HG02970 (cell line): Measurements from ENCODE around the gene ROR2.

ENCODE experiments used
- ATAC-seq: cut with Tn5 transposase; IDR thresholded peaks from one replicate; pipeline ENCODE4 v1.9.1; 2021; ENCODE audit warnings: mild to moderate bottlenecking, moderate library complexity, moderate number of reproducible peaks; ENCODE audit not compliant: unreplicated experiment, low FRiP score

ROR2 gene

DNA sequence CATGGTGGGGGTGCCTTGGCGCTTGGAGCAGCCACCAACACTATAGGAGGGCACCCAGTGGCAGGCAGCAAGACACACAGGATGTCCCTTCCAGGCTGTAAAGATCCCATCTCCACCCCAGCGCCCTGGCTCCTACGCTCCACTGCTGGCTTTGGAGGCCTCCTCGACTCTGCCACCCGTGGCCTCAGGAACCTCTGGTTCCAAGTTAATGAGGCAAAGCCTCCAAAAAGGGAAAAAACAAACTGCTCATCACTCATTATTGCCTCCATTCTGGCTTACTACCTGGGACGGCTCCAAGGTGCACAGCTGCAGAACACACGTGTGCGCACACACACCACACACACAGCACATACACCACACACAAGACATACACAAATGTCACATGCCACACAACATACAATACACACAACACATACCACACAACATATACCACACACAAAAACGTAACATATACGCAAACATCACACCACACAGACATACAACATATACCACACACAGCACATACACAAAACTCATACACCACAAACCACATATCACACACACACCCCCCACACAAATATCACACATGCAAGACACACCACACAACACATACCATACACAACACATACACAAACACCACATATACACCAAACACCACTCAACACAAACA, 45.3 kb downstream of the ROR2 start:
- no peak for ATAC-seq

DNA sequence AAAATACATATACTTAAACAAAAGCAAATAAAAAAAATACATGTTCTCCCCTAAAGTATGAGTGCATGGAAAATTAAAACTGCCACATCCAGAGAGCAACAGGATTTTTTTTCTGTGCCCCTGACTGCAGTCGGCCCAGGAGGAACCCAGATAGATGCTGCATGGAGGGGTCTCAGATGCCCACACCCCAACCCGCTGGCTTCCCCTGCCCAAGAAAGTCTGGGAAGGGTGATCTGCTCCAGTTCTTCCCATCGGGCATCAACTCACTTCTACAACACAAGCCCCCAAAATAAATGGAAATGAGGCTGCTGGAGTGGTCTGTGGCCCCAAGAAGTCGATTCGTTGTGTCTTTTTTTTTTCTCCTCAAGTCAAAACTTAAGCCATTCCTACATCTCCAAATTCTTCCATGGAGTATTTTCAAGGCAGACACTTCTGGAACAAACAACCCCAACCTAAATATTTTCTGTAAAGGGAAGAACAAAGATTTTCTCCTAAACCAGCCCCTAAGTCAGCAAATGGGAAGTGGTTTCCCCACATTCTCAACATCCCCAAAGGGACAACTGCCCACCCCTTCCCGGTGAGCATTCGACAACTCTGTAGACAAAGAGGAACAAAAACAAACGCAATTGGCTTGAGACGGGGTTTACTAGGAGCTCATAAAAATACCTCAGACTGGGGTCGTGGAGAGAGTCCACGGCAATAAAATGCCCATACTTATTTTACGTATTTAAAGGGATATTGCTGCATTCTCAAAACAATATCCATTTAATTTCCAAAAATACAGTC, 46.7 kb downstream of the ROR2 start:
- ATAC-seq: no peak

DNA sequence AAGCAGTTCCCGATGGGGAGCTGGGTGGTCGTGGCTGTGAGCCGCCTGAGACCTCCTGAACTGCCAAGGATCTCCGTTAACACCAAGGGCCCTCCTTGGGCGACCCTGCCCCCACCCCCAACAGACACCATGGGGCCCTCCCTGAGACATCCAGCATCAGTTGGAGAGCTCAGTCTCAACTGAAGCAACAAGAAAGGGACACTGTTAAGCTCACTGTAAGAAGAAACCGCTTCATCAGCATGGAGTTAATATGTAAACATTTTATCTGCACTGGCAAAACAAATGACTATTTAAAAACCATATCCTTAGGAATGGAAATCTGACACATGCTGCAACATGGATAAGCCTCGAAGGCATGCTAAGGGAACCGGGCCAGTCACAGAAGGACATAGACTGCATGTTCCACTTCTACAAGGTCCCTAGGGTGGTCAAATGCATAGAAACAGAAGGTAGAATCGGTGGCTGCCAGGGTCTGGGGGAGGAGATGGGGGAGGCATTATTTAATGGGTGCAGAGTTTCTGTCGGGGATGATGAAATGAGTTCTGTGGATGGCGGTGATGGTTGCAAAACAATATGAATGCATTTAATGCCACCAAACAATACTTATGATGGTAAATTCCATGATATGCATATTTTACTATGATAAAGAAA, 47.4 kb downstream of the ROR2 start:
- ATAC-seq: no peak

DNA sequence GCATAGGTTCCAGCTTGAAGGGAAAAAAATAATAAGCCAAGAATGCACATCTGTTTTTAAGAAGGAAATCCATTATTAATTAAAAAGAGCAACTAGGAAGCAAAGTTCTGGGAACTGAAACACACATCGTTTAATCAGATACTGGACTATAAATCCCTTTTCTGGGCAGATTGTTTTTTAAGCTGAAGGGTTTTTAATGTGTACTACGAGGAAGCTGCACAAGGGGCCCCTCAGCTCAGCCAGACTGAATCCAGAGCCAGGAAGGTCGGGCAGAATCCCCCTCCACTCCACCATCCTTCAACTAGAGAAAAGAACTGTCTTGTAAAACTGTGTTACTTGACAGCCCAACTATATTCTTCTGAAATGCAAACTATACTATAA, 49.2 kb downstream of the ROR2 start:
- ATAC-seq: no peak

DNA sequence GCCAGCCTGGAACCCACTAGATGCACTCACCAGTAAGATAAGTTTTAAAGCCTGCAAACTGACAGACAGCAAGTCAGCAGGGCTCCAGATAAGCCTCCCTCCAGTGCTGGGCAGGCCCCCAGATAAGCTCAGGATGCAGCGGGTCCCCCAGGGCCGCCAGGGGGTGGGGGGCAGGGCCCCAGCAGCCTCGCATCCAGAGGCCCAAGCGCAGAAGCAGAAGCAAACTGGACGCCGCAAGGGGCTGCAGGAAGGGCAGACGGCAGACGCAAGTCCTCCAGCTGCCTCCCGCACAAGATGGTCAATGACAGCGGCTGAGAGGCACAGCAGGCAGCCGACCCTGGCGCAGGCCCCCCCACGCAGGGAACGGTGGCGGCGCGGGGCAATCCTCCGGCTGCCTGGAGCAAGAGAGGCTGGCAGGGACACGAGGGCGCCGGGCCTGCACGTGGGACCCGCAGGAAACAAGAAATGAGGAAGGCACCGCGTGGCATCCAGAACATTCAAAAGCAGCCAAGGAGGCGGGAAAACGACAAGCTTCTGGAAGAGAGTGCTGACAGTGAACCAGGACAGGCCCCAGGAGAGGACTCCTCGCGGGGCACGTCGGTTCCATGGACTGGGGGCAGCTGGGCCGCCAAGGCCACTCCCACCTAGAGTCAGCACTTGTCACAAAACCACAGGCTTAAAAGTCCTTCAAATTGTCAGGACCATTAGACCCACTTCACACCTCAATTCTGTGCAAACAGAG, 49.8 kb downstream of the ROR2 start:
- ATAC-seq: no peak

DNA sequence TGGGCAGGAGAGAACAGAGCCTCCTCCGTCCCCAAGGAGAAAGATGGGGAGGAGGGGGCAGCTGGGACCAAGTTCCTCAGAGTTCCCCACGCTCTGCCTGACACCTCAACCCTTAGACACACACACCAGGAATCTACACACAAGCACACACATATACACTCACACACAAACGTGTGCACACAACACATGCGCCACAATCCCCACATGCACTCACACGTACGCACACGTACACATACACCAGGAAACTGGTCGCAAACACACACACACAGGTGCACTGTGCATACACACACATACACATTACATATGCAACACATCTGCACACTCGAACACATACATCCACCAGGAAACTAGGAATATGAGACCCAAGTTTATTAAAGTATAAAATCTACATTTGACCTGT, 50.4 kb downstream of the ROR2 start:
- ATAC-seq: no peak

DNA sequence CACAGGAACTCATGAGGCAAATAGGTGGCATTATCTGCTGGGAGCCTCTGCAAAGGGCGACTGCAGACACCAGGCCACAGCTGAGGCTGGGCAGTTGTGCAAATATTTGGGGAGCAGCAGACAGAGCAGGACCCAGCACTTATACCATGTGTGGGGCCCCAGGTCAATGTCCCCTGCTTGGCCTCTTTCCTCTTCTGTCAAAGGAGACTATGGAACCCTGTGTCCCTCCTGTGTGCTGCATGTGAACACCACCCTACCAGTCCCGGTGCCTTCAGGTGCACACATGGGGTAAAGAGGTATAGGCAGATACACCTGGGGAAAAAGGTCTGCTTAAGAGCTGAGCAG, 50.8 kb downstream of the ROR2 start:
- no peak for ATAC-seq

DNA sequence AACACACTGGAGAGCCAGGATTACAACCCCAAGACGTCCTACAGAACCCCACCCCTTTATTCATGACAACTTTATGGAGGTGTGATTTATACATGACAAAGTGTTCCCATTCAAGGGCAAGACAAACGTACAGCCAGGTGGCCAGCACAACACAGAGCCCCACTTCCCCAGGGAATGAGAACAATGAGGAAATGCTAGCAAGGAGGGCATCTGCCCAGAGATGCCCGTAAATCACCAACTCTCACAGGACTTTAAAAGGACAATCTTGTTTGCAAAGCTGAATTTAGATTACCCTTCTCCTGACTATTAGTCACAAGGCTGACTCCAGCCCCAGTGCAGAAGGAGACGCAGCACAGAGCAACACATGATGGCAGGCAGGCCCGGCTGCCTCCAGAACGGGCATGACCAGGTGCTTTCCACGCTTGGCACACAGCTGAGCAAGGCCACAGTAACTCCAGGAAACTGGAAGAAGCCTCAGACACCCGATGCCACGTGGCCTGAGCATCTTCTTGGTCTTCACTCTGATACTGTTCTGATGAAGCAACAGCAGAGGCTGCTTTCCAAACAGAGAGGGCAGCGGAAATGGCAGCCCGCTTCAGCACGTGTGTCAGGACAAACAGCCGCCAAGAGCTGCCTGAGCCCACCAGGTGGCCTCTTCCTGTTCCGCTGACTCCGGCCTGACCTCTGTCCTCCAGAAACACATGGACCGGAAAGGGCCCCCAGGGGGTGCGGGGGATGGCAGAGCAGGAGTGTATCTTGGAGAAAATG, 51.4 kb downstream of the ROR2 start:
- ATAC-seq: no peak

DNA sequence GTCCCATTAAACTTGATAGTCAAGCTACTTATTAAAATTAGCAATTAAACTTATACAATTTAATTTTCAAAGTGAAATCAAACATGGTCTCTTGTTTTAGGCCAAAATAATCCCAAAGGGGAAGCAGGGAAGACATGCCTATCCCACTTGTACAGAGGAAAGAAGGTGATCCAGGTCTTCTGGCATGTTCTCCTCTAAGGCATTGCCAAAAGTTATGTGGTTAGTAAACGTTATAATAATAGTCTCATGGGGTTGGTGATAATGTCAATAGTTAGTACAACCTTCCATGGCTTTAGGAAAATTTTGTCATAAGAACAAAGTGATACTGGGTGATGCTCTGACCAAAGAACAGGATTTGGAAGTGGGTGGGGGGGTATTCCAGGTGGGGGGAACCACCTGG, 52.8 kb downstream of the ROR2 start:
- no peak for ATAC-seq

DNA sequence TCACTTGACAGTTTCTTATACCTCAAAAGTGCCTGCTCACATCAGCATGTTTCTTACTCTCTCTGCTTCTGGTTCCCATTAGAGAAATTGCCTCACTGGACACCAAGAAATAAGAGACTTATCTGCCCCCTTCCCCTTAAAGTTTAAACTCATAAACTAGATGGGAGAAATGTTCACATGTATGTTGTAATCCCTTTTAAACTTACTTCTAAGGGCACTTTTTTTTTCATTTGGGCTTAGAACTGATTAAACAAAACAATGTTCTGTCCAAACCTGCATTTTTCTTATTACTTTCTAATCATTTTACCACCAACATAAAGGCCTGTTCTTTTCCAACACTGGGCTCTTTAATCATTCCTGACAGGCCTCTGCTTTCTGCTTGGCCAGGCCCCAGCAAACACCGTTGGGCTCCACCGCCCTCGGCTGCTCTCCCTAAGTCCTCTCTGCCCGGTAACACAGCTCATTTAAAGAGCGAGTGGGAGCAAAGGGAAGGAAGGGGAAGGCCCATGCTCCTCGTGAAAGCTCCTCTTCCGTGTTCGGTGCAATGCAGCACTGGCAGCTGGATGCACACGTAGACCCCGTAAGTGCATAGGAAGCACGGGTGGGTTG, 53.4 kb downstream of the ROR2 start:
- no peak for ATAC-seq

DNA sequence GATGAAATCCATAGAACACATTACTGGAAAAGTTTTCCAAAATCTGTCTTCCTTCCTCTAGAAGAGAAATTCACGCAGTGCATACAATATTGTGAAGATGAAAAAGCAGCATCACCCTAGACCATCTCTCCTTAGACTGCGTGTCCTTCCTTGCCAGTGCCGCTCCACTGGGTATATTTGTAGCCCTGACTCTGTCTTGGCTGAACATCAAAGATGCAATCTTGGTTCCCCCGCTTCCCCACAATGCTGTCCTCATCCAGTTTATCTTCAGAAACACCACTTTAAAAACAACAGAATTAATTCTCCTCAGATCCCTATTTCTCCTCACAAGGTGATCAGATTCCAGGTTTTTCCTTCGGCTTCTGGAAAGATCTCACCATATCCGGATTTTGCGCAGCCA, 53.9 kb downstream of the ROR2 start:
- ATAC-seq: no peak

DNA sequence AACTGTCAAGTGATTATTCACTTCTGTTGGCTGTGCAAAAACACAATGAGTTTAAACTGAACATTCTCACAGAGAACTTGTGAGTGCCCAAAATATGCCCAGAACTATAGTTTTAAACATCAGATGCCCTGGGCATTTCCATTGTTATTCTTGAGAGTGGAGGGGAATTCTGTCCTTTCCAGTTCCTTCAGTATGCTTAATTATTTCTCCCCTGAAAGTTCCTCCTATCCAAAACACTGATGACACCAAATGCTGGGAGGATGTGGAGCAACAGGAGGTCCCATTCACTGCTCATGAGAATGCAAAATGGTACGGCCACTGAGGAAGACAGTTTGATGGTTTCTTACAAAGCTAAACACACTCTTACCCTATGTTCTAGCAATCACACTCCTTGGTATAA, 55.5 kb downstream of the ROR2 start:
- no peak for ATAC-seq

DNA sequence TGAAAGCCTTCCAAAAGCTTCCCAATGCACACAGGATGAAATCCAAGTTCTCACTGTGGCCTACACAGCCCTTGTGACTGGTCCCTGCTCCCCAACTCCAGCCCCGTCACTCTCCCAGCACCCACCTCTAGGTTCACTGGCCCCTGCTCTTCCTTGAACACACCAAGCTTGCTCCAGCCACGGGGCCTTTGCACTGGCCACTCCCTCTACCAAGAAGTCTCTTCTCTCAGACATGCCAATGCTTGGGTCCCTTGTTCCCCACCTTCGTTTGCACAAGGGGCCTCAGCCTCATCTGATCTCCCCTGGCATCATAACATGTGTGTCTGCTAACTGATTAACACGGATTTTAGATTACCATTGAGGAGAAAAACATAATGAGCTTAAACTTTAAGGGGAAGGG, 56.0 kb downstream of the ROR2 start:
- ATAC-seq: no peak

DNA sequence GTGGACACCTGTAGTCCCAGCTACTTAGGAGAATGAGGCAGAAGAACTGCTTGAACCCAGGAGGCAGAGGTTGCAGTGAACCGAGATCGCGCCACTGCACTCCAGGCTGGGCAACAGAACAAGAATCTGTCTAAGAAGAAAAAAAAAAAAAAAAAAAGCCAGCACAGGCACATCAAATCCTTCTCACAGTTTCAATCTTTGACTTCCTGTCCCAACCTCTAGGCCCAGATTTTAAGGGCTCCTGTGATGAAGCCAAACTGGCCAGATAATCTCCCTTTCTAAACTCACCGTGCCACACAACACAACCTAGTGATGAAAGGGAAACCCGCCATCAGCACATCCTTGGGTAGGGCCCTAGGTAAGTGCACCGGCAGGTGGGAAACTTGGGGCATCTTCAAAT, 58.1 kb downstream of the ROR2 start:
- no peak for ATAC-seq

DNA sequence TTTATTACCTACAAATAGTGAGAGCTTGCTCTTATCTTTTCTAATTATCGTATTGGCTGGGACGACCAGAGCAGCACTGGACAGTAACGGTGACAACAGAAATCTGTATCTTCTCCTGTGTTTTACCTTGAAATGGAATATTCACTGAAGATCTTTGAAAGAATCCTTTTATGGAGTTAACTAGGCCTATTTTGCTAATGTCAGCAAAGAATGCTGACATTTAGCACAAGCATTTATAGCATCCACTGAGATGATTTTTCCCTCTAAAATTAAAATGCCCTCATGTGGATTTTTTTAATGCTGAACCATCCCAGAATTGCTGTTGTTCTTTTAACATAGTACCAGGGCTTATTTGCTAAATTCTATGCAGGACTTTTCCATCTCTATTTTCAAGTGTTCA, 59.4 kb downstream of the ROR2 start:
- no peak for ATAC-seq

DNA sequence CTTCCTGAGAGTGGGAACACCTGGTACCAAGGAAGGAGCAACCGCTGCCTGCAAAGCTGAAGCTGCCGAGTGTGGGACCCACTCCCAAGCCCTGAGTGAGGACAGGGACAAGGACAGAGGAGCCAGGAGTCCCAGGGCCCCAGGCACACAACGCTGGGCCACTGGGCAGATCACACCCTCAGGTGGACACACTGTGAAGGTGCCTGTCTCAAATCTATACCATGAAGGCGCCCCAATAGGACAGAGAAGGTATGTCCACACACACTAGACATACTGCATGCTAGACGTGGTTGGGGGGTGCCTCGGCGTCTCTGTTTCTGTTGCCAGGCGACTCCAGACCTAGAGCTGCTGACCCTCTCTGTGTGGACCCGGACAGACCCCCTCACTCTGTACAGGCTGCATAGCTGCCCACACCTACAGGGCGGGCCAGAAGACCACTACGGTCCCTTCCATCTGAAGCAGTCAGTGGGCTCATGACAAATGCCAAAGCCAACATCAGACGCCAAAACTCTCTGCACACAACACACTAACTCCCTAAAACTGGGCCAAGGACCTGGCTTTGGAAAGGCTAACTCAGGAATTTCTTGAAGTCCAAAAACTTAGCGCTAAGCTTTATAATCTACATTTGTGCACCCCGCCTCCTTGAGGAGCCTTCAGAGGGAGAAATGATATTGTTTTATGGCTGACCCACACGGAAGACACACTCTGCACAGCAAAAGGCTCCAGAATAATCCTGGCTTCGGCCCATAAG, 60.7 kb downstream of the ROR2 start:
- ATAC-seq: no peak

DNA sequence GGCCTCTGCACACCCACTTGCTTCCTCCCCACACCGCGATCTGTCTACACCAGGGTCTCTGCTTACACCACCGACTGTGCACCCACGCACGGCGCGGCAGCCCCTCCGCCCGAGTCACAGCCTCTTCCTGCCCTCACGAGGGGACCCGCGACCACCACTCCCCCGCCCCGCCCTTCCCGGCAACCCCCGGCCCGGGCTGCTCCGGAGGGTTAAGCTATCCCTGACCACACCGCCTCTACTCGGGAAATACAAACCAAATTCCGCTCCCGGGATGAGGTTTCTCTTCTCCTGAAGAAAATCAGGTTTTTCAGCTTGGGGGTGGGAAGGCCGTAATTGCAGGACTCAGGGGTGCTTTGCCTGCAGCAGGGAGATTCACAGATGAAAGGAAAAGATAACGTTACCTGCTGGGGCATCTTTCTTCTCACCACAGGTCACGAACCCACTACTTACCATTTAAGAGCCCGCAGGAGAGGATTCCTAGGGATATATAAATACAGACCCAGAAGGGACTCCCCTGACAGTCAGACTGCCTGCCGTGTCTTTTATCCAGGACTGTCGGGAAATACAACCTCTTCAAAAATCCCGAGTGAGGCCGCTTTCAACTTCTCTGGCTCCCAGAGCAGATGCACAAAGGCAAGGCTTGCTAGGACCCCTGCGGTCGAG, 63.5 kb downstream of the ROR2 start:
- no peak for ATAC-seq

DNA sequence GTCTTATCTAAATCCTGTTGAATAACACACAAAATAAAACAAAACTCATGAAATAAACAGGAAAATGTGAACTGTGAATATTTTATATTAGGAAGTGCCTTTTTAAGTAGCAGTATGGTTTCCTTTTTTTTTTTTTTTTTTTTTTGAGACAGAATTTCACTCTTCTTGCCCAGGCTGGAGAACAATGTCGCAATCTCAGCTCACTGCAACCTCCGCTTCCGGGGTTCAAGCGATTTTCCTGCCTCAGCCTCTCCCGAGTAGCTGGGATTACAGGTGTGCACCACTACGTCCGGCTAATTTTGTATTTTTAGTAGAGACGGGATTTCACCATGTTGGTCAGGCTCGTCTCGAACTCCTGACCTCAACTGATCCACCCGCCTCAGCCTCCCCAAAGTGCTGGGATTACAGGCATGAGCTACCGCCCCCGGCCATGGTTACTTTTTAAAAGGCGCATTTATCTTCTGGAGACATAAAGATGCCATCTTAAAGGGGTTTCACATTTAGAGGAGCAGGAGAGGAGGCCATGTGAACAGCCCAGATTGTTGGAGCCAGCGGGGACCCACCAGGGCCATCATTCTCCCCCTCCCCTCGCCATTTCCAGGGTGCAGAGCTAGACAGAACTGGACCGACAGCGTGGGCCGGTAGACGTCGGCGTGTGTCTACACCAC, 64.1 kb downstream of the ROR2 start:
- no peak for ATAC-seq
